ENCODE measurements around the gene PFKFB4. TPM values are rescaled to one million over a fixed set of nuclear protein-coding genes. Genes with fewer than 3 reads are reported as not detected.

Gene PFKFB4
- polyA plus RNA-seq, 1 of the 3 experiments (the other 2 are of a cell fraction), result 5.7 TPM

DNA sequence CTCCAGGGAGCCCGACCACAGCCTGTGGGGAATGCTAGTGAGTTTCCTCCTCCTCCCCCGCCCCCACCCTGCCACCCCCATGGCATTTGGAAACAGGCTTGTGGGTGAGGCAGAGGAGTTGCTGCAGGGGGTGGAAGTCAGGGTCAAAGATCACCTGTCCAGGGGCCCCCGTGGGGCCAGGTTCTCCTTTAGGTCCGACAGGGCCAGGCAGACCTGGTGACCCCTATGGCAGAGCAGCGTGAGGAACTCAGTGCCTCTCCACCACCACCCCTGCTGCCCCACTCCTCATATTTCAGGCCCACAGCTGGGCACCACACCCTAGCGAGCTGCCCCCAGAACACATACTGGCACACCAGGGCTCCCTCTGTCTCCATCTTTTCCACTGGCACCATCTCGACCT, 15.9 kb upstream of the PFKFB4 start:
- no peak overlapping the region for H3K4me2 ChIP-seq
- no peaks in the 10 kb centered on the region for H3F3A ChIP-seq (replicated peaks; ENCODE audit: insufficient read depth)
- TF ChIP-seq GATA2 (CRISPR knock-in tag; IDR thresholded peaks at IDR 0.05) (no peak), FOXJ3 (CRISPR knock-in tag; IDR thresholded peaks at IDR 0.05) (no peak), TAF1 (IDR thresholded peaks at IDR 0.05; ENCODE audit: borderline replicate concordance, low read depth, low read length) (no peak), GABPA (IDR thresholded peaks at IDR 0.05; ENCODE audit: low read depth) (no peak), RFX5 (IDR thresholded peaks at IDR 0.05; ENCODE audit: low read length) (no peak), FOSL2 (IDR thresholded peaks at IDR 0.05; ENCODE audit: borderline replicate concordance, low read depth) (no peak), RCOR1 (IDR thresholded peaks at IDR 0.05; ENCODE audit: low read length) (no peak), EP300 (IDR thresholded peaks at IDR 0.05; ENCODE audit: borderline replicate concordance in 1 of 2, low read depth in 1 of 2, low read length in 1 of 2) (no peak)
- TF ChIP-seq, protein P1, sequence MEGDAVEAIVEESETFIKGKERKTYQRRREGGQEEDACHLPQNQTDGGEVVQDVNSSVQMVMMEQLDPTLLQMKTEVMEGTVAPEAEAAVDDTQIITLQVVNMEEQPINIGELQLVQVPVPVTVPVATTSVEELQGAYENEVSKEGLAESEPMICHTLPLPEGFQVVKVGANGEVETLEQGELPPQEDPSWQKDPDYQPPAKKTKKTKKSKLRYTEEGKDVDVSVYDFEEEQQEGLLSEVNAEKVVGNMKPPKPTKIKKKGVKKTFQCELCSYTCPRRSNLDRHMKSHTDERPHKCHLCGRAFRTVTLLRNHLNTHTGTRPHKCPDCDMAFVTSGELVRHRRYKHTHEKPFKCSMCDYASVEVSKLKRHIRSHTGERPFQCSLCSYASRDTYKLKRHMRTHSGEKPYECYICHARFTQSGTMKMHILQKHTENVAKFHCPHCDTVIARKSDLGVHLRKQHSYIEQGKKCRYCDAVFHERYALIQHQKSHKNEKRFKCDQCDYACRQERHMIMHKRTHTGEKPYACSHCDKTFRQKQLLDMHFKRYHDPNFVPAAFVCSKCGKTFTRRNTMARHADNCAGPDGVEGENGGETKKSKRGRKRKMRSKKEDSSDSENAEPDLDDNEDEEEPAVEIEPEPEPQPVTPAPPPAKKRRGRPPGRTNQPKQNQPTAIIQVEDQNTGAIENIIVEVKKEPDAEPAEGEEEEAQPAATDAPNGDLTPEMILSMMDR (IDR thresholded peaks at IDR 0.05), result no peak
- TF ChIP-seq, protein P2, sequence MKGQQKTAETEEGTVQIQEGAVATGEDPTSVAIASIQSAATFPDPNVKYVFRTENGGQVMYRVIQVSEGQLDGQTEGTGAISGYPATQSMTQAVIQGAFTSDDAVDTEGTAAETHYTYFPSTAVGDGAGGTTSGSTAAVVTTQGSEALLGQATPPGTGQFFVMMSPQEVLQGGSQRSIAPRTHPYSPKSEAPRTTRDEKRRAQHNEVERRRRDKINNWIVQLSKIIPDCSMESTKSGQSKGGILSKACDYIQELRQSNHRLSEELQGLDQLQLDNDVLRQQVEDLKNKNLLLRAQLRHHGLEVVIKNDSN (IDR thresholded peaks at IDR 0.05; ENCODE audit: borderline replicate concordance, low read depth), result no peak
- TF ChIP-seq, protein P3, sequence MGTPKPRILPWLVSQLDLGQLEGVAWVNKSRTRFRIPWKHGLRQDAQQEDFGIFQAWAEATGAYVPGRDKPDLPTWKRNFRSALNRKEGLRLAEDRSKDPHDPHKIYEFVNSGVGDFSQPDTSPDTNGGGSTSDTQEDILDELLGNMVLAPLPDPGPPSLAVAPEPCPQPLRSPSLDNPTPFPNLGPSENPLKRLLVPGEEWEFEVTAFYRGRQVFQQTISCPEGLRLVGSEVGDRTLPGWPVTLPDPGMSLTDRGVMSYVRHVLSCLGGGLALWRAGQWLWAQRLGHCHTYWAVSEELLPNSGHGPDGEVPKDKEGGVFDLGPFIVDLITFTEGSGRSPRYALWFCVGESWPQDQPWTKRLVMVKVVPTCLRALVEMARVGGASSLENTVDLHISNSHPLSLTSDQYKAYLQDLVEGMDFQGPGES (IDR thresholded peaks at IDR 0.05; ENCODE audit: low read depth, low read length), result no peak
- POLR2A ChIA-PET, result no interaction called here
- CTCF ChIA-PET, result interaction anchor here (1.3 to 1.5 kb wide), 2 partner anchors 15 to 63 kb away, joined by 4 to 5 read pairs; partner anchors contain the start of gene SLC26A6
- H3K4me1 ChIP-seq (ENCODE audit: control insufficient read depth in 1 of 2, insufficient read depth in 2 of 2, low read depth in 1 of 2, low read length in 1 of 2), result no peaks in the 10 kb centered on the region
- no peak overlapping the region for H2AFZ ChIP-seq (ENCODE audit: low read depth)
- no peaks in the 10 kb centered on the region for H3K9me2 ChIP-seq
- no peaks in the 10 kb centered on the region for H3K36me3 ChIP-seq (replicated peaks in 1 of 2; ENCODE audit: control insufficient read depth in 1 of 2, insufficient read depth in 2 of 2, low read length in 1 of 2)
- H3K9ac ChIP-seq, result no peak overlapping the region
- no peaks in the 10 kb centered on the region for H3K27me3 ChIP-seq (ENCODE audit: insufficient read depth)
- WGBS (ENCODE audit: low lambda C conversion rate), result 87% methylated on average over 6 of the region's 7 CpGs
- no peak overlapping the region for H3K27ac ChIP-seq (ENCODE audit: low read depth in 2 of 2, low read length in 1 of 2)
- DNase-seq, result no peak
- H3K79me2 ChIP-seq (ENCODE audit: insufficient read depth), result no peaks in the 10 kb centered on the region
- H4K20me1 ChIP-seq (ENCODE audit: insufficient read depth), result no peaks in the 10 kb centered on the region
- no peak overlapping the region for H3K4me3 ChIP-seq (ENCODE audit: low read depth in 2 of 2, low read length in 1 of 2)
- H3K9me3 ChIP-seq, result no peaks in the 10 kb centered on the region

DNA sequence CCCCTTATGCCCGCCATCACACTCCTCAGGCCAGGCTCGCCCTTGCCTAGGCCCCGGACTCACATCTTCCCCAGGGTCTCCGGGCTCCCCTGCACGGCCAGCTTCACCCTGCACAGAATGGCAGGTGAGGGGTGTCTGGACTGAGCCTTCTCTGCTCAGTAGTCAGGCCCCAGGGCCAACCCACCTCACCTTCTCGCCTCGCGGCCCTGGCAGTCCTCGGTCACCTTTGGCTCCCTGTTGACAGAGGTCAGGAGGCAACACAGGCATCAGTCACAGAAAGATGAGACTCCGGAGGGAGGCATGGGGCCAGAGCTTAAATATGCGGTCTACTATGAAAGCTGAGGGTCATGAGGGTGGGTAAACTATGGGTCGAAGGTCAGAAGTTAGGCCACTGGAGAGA, 15.3 kb upstream of the PFKFB4 start:
- 86% methylated on average over 4 of the region's 12 CpGs for WGBS (ENCODE audit: low lambda C conversion rate)
- H3K27me3 ChIP-seq (ENCODE audit: insufficient read depth), result no peaks in the 10 kb centered on the region
- no peaks in the 10 kb centered on the region for H3F3A ChIP-seq (replicated peaks; ENCODE audit: insufficient read depth)
- H3K79me2 ChIP-seq (ENCODE audit: insufficient read depth), result no peaks in the 10 kb centered on the region
- no peaks in the 10 kb centered on the region for H3K4me1 ChIP-seq (ENCODE audit: control insufficient read depth in 1 of 2, insufficient read depth in 2 of 2, low read depth in 1 of 2, low read length in 1 of 2)
- no peak overlapping the region for H3K9ac ChIP-seq
- no peak for DNase-seq
- TF ChIP-seq TEAD4 (IDR thresholded peaks at IDR 0.05; ENCODE audit: borderline replicate concordance, insufficient read depth) (no peak), POLR2AphosphoS5 (IDR thresholded peaks at IDR 0.05; ENCODE audit: low read depth, low read length) (no peak), TAF1 (IDR thresholded peaks at IDR 0.05; ENCODE audit: borderline replicate concordance, low read depth, low read length) (no peak), ELF1 (IDR thresholded peaks at IDR 0.05) (no peak), MXI1 (IDR thresholded peaks at IDR 0.05; ENCODE audit: low read depth, low read length) (no peak), RFX5 (IDR thresholded peaks at IDR 0.05; ENCODE audit: low read length) (no peak), NFIC (IDR thresholded peaks at IDR 0.05; ENCODE audit: borderline replicate concordance) (no peak), RAD21 (IDR thresholded peaks at IDR 0.05; ENCODE audit: low read length) (no peak), JUND (IDR thresholded peaks at IDR 0.05) (no peak)
- TF ChIP-seq, protein P4, sequence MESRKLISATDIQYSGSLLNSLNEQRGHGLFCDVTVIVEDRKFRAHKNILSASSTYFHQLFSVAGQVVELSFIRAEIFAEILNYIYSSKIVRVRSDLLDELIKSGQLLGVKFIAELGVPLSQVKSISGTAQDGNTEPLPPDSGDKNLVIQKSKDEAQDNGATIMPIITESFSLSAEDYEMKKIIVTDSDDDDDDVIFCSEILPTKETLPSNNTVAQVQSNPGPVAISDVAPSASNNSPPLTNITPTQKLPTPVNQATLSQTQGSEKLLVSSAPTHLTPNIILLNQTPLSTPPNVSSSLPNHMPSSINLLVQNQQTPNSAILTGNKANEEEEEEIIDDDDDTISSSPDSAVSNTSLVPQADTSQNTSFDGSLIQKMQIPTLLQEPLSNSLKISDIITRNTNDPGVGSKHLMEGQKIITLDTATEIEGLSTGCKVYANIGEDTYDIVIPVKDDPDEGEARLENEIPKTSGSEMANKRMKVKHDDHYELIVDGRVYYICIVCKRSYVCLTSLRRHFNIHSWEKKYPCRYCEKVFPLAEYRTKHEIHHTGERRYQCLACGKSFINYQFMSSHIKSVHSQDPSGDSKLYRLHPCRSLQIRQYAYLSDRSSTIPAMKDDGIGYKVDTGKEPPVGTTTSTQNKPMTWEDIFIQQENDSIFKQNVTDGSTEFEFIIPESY (IDR thresholded peaks at IDR 0.05; ENCODE audit: borderline replicate concordance, low read depth), result no peak
- no peak overlapping the region for H2AFZ ChIP-seq (ENCODE audit: low read depth)
- POLR2A ChIA-PET, result no interaction called here
- no peak overlapping the region for H3K4me3 ChIP-seq (ENCODE audit: low read depth in 2 of 2, low read length in 1 of 2)
- H3K27ac ChIP-seq (ENCODE audit: low read depth in 2 of 2, low read length in 1 of 2), result no peak overlapping the region
- no peaks in the 10 kb centered on the region for H3K36me3 ChIP-seq (replicated peaks in 1 of 2; ENCODE audit: control insufficient read depth in 1 of 2, insufficient read depth in 2 of 2, low read length in 1 of 2)
- H3K4me2 ChIP-seq, result no peak overlapping the region
- H4K20me1 ChIP-seq (ENCODE audit: insufficient read depth), result no peaks in the 10 kb centered on the region
- CTCF ChIA-PET, result interaction anchor here (1.3 kb wide), 1 partner anchor 64 kb away, joined by 4 read pairs; the partner anchor contains the start of gene SLC26A6
- no peaks in the 10 kb centered on the region for H3K9me2 ChIP-seq
- no peaks in the 10 kb centered on the region for H3K9me3 ChIP-seq
